ENCODE results near the gene SUPT5H. TPM values are rescaled to one million over a fixed set of nuclear protein-coding genes. Genes with fewer than 3 reads are reported as not detected.

SUPT5H gene
- 100 to 1,000 TPM; 145 to 151 TPM for total RNA-seq

DNA sequence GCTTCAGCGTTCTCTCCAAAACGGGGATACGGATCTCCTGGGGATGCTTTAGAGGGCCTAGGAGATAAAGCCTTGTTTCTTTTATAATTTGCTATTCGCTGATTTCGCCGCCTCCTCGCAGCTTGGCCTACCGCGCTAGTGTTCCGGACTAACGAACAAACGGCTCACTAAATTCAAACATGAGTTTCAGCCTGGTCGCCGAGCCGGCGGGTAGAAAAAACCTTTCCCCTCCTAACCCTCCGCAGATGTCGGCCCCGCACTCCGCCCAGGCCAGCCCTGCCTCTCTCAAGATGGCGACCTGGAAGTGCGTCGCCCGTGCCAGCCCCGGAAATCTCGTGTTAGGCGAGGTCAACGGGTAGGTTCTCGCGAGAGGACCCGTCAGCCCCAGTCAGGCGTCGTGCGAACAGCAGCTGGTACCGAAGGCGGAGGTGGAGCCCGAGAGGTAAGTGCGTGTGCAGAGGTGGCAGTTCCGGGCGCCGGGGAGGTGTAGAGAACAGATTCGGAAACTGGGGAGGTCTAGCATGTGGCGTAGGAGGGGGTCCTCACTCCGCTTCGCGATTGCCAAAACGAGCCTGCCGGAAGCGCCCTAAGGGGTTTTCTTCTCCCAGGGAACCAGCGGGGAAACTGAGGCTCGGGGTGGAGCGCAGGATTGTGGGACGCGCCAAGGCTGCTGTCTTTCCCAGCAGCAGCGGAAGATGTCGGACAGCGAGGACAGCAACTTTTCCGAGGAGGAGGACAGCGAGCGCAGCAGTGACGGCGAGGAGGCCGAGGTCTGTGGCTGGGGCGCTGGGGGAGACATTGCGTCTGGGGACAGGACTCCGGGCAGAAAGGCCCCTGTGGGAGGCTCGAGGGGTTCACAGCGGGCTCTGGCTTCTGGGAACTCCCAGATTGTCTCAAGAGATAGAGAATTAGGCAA, at the start of gene SUPT5H:
Gene SUPT5H (plus strand): TSS at position 387 of the 916 bp plus-strand sequence. CDS start 309 bp downstream, at position 696.

DNA sequence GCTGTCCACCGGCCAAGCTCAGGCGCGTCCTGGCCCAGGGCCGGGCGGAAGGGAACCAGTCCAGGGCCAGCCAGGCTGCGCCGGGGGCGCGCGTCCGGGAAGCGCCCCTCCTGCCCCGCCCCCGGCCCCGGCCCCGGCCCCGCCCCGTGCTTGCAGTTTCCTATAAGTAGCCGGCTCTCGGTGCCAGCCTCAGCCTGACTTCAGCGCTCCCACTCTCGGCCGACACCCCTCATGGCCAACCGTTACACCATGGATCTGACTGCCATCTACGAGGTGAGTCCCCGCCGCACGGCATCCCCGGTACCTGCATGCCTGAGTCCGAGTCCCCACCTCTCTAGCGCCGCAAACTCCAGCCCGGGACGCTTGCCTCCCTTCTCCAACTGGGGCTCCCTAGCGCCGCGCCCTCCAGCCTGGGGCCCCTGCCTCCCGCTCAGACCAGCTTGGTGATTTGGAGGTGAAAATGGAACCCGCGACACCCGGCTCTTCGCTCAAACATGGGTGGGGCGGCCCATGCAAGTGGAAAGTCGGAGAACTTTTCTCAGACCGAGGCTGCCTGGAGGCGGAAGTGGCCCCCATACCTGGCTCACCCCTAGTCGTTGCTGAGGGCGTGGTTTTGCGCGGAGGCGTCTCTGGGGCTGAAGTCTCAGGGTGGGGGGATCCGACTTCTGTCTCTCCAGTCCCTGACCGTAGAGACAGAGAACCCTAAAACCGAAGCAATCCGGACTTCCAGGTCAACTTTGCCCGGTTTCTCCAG, 38.5 kb upstream of the SUPT5H start, which contains the start of gene ZFP36:
Gene ZFP36 (plus strand): TSS at position 192 of the 754 bp plus-strand sequence. CDS start 58 bp downstream, at position 250.

DNA sequence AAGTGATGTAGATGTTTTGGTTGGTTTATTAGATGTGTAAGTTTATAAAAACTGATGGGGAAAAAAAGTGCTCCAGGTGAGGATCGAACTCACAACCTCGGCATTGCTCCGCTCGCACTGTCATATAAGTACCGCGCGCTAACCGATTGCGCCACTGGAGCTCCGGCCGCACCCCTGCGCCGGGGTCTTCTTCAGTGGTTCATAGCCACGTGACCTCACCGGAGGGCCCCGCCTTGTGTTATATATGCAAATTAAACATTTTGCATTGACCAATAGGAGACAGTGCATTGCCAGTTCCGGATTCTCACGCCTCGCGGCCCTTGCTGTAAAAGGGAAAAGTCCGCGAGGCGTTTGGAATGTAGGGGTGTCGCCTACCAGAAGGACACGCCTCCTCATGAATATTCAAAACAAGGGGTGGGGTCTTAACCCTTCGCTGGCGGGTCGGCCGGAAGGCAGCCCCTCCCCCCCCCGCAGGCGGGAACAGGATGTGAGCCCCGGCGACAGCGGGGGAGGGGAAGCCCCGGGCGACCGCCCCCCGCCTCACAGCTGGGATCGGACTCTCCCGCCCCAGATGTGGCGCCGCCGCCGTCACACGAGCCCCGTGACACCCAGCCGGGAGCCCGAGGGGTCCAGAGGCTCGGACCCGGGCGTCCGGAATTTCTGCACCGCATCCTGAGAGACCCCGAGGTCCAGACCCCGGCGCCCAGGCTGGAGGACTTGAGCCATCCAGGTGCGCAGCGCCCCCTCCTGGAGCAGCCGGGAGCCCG, 33.1 kb upstream of the SUPT5H start, which contains the start of gene PLEKHG2:
Gene PLEKHG2 (plus strand): TSS at position 570 of the 767 bp plus-strand sequence. CDS start 1,418 bp downstream, outside the sequence.

DNA sequence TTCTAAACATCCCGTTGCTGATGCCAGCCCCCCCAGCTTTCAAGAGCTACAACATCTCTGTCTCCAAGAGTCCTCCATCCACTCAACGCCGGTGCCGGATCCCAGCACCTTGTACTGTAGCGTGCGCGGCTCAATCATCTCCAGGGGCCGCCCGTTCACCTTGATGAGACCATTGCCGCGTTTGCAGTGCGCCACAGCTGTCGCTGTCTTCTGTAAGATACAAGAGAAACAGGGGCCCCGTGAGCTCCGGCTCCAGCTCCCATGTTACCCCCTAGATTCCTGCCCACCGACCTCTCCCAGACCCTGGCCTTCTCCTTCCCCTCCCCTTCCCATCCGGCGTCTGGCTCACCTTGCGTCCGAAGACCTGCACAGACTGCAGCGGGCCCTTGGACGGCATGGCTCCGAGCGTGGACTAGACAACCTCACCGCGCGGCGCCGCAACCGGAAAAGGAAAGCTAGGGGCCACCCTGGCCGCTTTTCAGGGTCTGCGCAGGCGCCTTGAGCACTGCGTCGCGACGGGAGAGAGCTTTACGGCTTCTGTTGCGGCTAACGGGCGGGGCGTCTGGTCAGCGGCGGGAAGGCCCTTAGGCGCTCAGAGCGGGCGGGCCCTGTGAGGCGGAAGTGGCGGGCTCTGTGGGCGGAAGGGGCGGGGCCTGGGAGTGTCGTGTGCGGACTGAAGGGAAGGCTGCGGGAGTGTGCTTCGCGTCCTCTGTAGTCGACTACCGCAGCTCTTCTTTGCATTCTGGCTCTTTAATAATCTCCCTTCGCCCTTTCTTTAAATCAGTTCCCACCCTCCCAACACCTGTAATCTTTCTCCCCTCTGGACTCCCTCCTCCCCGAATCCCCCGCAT, 9.7 kb upstream of the SUPT5H start, which contains the start of gene RPS16:
Gene RPS16 (minus strand): TSS at position 451 of the 851 bp plus-strand sequence. CDS start 54 bp downstream, at position 397.

DNA sequence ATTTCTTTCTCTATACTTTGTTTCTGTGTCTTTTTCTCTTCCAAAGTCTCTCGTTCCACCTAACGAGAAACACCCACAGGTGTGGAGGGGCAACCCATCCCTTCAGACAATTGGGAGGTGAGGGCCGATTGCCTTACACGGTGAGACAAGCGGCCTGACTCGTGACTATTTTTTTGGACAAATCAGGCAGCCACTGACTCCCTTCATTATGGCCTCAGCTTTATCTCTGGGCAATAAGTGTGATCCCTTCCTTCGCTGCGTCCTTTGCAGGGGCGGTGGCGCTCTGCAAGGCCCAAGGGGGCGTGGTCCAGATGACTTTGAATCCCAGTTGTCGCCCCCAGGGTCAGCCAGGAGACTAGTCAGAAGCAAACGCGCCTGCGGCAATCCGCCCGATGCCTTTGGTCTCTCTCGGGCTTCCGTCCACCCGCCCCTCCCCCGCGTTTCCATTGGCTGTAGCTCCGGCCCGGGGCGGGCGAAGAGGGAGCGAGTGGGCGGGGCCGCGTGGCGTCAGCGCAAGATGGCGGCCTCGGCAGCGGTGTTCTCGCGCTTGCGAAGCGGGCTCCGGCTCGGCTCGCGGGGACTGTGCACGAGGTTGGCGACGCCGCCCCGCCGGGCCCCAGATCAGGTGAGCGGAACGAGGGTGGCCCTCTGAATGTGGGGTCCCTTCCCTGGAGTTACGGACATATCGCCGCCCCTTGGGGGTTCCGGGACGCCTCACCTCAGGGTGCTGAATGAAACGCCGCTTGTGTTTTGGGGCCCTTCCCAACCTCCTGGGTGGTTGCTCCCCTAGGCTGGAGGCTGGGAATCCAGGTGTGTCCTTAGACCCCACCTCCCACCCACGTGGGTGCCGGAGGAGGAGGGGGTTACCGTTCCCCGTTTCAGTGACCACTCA, 35.2 kb downstream of the SUPT5H start, which contains the start of gene TIMM50:
Gene TIMM50 (plus strand): TSS at position 502 of the 892 bp plus-strand sequence. CDS start 16 bp downstream, at position 518.

DNA sequence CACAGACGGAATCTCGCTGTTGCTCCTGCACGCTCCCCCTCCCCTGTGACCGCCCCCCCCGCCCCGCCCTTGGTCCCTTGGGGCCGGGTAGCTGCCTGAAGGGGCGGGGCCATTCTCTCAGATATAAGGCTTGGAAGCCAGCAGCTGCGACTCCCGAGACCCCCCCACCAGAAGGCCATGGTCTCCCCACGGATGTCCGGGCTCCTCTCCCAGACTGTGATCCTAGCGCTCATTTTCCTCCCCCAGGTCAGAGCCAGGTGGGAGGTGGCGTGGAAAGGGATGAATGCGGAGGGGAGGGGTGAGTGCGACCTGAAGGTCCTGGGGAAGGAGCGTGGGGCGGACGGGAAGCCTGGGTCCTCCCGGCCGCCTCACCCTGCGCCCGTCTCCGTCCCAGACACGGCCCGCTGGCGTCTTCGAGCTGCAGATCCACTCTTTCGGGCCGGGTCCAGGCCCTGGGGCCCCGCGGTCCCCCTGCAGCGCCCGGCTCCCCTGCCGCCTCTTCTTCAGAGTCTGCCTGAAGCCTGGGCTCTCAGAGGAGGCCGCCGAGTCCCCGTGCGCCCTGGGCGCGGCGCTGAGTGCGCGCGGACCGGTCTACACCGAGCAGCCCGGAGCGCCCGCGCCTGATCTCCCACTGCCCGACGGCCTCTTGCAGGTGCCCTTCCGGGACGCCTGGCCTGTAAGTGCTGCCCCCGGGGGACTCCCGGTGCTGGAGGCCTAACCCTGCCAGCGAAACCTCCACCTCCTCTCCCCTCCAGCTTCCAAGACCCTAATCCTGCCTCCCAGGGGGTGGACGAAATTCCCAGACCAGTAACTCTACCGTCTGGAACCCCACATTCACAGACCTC, 53.6 kb downstream of the SUPT5H start, which contains the start of gene DLL3:
Gene DLL3 (plus strand): TSS at position 150 of the 845 bp plus-strand sequence. CDS start 28 bp downstream, at position 178.

DNA sequence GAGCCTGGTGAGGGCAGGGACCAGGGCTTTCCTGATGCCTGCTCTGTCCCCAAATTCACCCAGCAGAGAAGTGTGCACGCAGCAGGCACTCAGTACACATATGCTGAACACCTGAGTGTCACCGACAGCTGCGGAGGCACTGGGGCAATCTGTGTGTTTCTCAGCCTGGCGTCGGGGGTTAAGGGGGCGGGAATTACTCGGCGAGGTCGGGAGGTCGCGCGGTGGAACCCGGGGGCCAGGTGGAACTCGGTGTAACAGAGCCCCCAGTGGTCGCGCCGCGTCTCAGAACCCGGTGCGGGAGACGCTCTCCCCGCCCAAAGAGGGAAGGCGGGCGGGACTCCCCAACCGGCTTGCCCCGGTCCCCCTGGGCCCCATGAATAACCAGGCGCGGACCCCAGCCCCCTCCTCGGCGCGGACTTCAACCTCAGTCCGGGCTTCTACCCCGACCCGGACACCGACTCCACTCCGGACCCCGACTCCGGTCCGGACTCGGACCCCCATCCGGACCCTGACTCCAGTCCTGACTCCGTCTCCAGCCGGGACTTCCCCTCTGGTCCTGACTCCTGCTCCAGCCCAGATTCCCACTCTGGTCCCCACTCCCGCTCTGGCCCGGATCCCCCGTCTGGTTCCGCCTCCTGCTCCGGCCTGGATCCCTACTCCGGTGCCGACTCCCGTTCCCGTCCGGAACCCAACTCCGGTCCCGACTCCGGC, 69.6 kb downstream of the SUPT5H start, which contains the start of gene SELENOV:
Gene SELENOV (plus strand): TSS at position 300 of the 711 bp plus-strand sequence. CDS start 74 bp downstream, at position 374.

Small RNAs within 50 kb of the gene (microRNA-seq; reads per million reads assigned to microRNA genes)
- gene MIR4530 (ENCODE audit: borderline microRNAs expressed, borderline replicate concordance) = not detected

Other genes with a start within 250 kb of the SUPT5H start
- not detected for gene NCCRP1, start 248.6 kb upstream of the SUPT5H start, total RNA-seq
- not detected for gene SYCN, start 241.3 kb upstream of the SUPT5H start, total RNA-seq
- gene IFNL3, start 200.6 kb upstream of the SUPT5H start, total RNA-seq = not detected
- not detected for gene IFNL4, start 196.7 kb upstream of the SUPT5H start, total RNA-seq
- gene IFNL2, start 177.2 kb upstream of the SUPT5H start, total RNA-seq = not detected
- not detected for gene IFNL1, start 149.2 kb upstream of the SUPT5H start, total RNA-seq
- 1 to 10 TPM; 6.8 to 7.0 TPM for gene LRFN1, start 124.7 kb upstream of the SUPT5H start, total RNA-seq
- 100 to 1,000 TPM; 651 to 653 TPM for gene GMFG, start 109.5 kb upstream of the SUPT5H start, total RNA-seq
- 10 to 100 TPM; 42.0 to 45.7 TPM for gene SAMD4B, start 103.2 kb upstream of the SUPT5H start, total RNA-seq
- 10 to 100 TPM; 37.1 to 38.1 TPM for gene PAF1, start 54.5 kb upstream of the SUPT5H start, total RNA-seq
- 10 to 100 TPM; 29.7 to 30.1 TPM for gene MED29, start 54.2 kb upstream of the SUPT5H start, total RNA-seq
- gene ZFP36, start 38.7 kb upstream of the SUPT5H start, total RNA-seq = 100 to 1,000 TPM; 112 to 120 TPM
- gene PLEKHG2, start 32.9 kb upstream of the SUPT5H start, total RNA-seq = 10 to 100 TPM; 69.1 to 72.5 TPM
- gene RPS16, start 9.6 kb upstream of the SUPT5H start, total RNA-seq = 1,000 to 10,000 TPM; 3,249 to 3,348 TPM
- gene TIMM50, start 35.3 kb downstream of the SUPT5H start, total RNA-seq = 10 to 100 TPM; 45.9 to 46.0 TPM
- gene DLL3, start 53.4 kb downstream of the SUPT5H start, total RNA-seq = under 1 TPM; 0.10 to 0.14 TPM
- gene SELENOV, start 69.6 kb downstream of the SUPT5H start, total RNA-seq = not detected
- gene EID2B, start 87.3 kb downstream of the SUPT5H start, total RNA-seq = 1 to 10 TPM; 4.2 to 4.7 TPM
- 10 to 100 TPM; 18.3 to 18.5 TPM for gene EID2, start 94.6 kb downstream of the SUPT5H start, total RNA-seq
- not detected for gene LGALS13, start 156.9 kb downstream of the SUPT5H start, total RNA-seq
- not detected for gene LGALS16, start 210.3 kb downstream of the SUPT5H start, total RNA-seq

All from activated naive CD4-positive, alpha-beta T cell treated with anti-CD3 and anti-CD28 coated beads, Interleukin-2, amount 10 ng/mL, durations not matched to agents 5 hours and 36 hours (primary cell).